ENCODE results near the gene PIM3. TPM values are rescaled to one million over a fixed set of nuclear protein-coding genes. Genes with fewer than 3 reads are reported as not detected.

The PIM3 gene
- 10 to 100 TPM; 44.0 to 65.3 TPM for total RNA-seq

DNA sequence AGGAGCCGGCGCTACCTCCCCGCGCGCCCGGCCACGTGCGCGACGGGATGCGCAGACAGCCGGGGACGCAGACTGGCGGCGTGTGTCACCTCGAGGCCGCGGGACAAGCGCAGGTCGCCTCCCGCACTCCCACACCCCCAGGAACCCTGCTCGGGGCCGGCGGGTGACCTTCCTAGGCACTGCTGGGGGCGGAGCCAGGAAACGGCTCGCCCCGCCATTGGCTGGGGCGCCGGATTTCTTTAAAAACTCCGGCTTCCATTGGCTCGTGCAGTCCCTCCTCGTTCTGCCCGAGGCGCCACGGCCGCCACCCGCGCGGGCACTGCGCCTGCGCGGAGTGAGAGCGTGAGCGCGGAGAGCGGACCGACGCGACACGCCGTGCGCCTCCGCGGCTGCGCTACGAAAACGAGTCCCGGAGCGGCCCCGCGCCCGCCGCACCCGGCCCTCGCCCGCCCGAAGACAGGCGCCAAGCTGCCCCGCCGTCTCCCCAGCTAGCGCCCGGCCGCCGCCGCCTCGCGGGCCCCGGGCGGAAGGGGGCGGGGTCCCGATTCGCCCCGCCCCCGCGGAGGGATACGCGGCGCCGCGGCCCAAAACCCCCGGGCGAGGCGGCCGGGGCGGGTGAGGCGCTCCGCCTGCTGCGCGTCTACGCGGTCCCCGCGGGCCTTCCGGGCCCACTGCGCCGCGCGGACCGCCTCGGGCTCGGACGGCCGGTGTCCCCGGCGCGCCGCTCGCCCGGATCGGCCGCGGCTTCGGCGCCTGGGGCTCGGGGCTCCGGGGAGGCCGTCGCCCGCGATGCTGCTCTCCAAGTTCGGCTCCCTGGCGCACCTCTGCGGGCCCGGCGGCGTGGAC is at the start of gene PIM3:
TSS of gene PIM3 (plus strand) at position 614 of the 846 bp plus-strand sequence. CDS start at position 790, 176 bp downstream.

DNA sequence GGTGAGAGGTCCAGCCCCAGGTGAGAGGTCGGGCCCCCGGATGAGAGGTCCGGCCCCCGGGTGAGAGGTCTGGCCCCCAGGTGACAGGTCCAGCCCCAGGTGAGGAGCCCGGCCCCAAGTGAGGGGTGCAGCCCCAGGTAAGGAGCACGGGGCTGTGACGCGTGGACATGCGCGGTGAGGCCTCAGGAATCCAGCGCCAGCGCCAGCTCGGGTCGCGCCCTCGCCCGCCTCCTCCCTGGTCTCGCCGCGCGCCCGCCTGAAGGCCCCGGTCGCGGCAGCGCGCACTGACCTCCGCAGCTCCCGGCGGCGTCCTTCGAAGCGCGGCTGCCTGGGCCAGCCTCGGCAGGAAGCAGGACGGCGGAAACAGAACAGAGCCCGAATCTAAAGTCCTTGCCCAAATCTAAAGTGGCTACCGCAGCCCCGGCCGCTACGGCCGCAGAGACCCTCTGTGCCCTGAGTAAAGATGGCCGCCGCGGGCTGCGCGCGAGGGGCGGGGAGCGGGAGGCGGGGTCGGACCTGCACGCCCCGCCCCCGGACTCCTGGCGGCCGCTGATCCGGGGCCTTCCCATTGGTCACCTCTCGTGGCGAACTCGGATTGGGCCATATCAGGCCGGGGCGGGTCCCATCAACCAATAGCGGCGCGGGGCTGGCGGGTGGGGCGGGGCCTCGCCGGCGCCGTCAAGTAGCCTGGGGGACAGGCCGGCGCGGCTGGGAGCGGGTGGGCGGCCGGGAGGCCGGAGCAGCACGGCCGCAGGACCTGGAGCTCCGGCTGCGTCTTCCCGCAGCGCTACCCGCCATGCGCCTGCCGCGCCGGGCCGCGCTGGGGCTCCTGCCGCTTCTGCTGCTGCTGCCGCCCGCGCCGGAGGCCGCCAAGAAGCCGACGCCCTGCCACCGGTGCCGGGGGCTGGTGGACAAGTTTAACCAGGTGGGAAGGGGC is 42.3 kb upstream of the PIM3 start, which contains the start of the genes ALG12 and CRELD2:
TSS of gene ALG12 (minus strand) at position 465 of the 937 bp plus-strand sequence. CDS start 4,673 bp downstream, outside the sequence.
TSS of gene CRELD2 (plus strand) at position 661 of the 937 bp plus-strand sequence. CDS start at position 797, 136 bp downstream.

DNA sequence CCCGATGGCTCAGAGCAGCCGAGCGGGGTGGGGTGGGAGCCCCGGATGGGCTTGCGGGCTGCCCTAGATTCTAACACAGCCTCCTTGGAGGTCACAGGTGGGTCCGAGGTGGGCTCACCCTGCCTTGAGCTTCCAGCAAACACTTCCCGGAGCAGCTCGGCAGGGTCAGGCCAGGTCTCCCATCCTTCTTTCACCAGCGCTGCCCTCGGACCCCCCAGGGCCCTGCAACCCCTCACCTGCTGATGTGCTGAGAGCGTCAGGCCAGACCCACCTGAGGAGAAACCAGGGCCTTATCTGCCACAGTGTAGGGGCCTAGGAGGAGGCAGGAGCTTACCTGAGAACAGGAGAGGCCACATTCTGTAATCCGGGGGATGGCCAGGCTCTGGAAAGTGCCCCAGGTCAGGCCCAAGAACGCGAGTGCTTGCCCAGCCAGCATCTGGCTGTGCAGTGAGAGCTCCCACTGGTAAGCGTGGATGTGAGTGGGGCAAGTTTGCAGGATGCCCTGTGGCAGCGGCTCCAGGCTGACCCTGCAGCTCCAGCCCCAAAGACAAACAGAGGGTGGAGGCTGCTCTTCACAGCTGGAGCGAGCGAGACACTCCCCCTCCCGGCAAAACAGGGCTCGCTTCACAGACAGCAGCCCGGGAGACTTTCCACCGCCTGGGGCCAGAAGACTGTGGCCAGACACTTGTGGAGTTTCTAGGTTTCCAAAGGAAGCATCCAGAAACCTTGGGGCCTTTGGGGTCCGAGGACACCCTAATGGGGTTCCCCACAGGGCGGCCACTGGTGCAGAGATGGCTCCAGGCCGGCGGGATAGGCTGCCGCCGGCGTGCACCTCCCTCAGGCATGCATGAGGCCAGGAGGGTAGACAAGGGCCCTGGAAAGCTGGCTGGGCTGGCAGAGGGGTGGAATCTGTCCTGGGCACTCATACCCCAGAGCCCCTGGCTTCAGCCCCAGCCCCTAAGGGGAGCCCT is 51.9 kb downstream of the PIM3 start, which contains the start of gene IL17REL:
TSS of gene IL17REL (minus strand) at position 555 of the 971 bp plus-strand sequence. CDS start at position 436, 119 bp downstream.

Small RNA genes within 50 kb of the gene (small RNA-seq; reads per million reads assigned to genes)
- 0.12 to 0.43 reads per million in 2 donors for gene MIR6821

Other genes with a start within 250 kb of the PIM3 start
- gene BRD1, start 132.9 kb upstream of the PIM3 start, total RNA-seq = 10 to 100 TPM; 28.6 to 33.4 TPM
- 10 to 100 TPM; 15.8 to 18.3 TPM for gene ZBED4, start 106.9 kb upstream of the PIM3 start, total RNA-seq
- 10 to 100 TPM; 25.5 to 35.0 TPM for gene ALG12, start 42.3 kb upstream of the PIM3 start, total RNA-seq
- 10 to 100 TPM; 39.6 to 64.3 TPM for gene CRELD2, start 42.1 kb upstream of the PIM3 start, total RNA-seq
- not detected for gene IL17REL, start 52.0 kb downstream of the PIM3 start, total RNA-seq
- not detected for gene TTLL8, start 97.5 kb downstream of the PIM3 start, total RNA-seq
- gene MLC1, start 124.7 kb downstream of the PIM3 start, total RNA-seq = not detected
- under 1 TPM in 1 of 2 donors, not detected in 1; 0.34 TPM for gene MOV10L1, start 129.2 kb downstream of the PIM3 start, total RNA-seq
- gene PANX2, start 210.0 kb downstream of the PIM3 start, total RNA-seq = under 1 TPM; 0.33 to 0.69 TPM
- 10 to 100 TPM; 28.2 to 44.0 TPM for gene TRABD, start 225.1 kb downstream of the PIM3 start, total RNA-seq
- 10 to 100 TPM; 22.4 to 35.3 TPM for gene SELENOO, start 240.2 kb downstream of the PIM3 start, total RNA-seq